GM18526 (cell line): Measurements from ENCODE around the gene KLHL24.

Experiments used
- POLR2A ChIP-seq: IDR thresholded peaks from 3 replicates; pipeline ENCODE4 v1.6.1; 2011; ENCODE audit not compliant: insufficient read length; ENCODE audit errors: extremely low read depth

KLHL24 gene

GRCh38 chr3:183688874-183689273, 53.5 kb downstream of the KLHL24 start:
- TF ChIP-seq POLR2A, result no peak

- TF ChIP-seq POLR2A, result no peak
Measured at GRCh38 chr3:183690402-183690995, 55.1 kb downstream of the KLHL24 start.

GRCh38 chr3:183692436-183692835, 57.0 kb downstream of the KLHL24 start:
- no peak for TF ChIP-seq POLR2A

GRCh38 chr3:183695569-183696364, 60.3 kb downstream of the KLHL24 start:
- no peak for TF ChIP-seq POLR2A

GRCh38 chr3:183697123-183697609, 61.7 kb downstream of the KLHL24 start:
- no peak for TF ChIP-seq POLR2A

GRCh38 chr3:183697610-183698317, 62.3 kb downstream of the KLHL24 start, which contains the start of gene YEATS2:
Gene YEATS2 (plus strand): TSS chr3:183697797. CDS start chr3:183715163, 17,366 bp downstream.
- TF ChIP-seq POLR2A, result peak; percentile 92

GRCh38 chr3:183698318-183698751, 62.9 kb downstream of the KLHL24 start:
- TF ChIP-seq POLR2A, result no peak

GRCh38 chr3:183698756-183699155, 63.3 kb downstream of the KLHL24 start:
- no peak for TF ChIP-seq POLR2A

GRCh38 chr3:183699238-183699947, 64.0 kb downstream of the KLHL24 start:
- TF ChIP-seq POLR2A, result no peak

GRCh38 chr3:183701744-183702143, 66.3 kb downstream of the KLHL24 start:
- TF ChIP-seq POLR2A, result no peak

- no peak for TF ChIP-seq POLR2A
Measured at GRCh38 chr3:183710231-183710630, 74.8 kb downstream of the KLHL24 start.

GRCh38 chr3:183711516-183711915, 76.1 kb downstream of the KLHL24 start:
- TF ChIP-seq POLR2A, result no peak

GRCh38 chr3:183714622-183715021, 79.2 kb downstream of the KLHL24 start:
- no peak for TF ChIP-seq POLR2A

- TF ChIP-seq POLR2A, result no peak
Measured at GRCh38 chr3:183718012-183718411, 82.6 kb downstream of the KLHL24 start.

GRCh38 chr3:183725387-183725786, 90.0 kb downstream of the KLHL24 start:
- TF ChIP-seq POLR2A, result no peak

GRCh38 chr3:183728204-183728603, 92.8 kb downstream of the KLHL24 start:
- TF ChIP-seq POLR2A, result no peak

GRCh38 chr3:183730361-183730760, 94.9 kb downstream of the KLHL24 start:
- TF ChIP-seq POLR2A, result no peak
